GM23338 (cell line): Measurements from ENCODE around the gene SUCLG2. TPM values are rescaled to one million over a fixed set of nuclear protein-coding genes. Genes with fewer than 3 reads are reported as not detected.

Experiments
- ATAC-seq: fragments of 200-7000 bp; cut with Tn5 transposase; 3 replicates; pipeline ENCODE4 v1.9.1; 2020
- DNase-seq: peaks from one replicate; pipeline ENCODE4 v3.0.0-alpha.2; 2015; ENCODE audit warnings: low spot score
- H2AFZ ChIP-seq: fragments of 200-600 bp; sonication (generic); 2 replicates; pipeline ENCODE4 v1.8.0; 2016; ENCODE audit warnings: antibody characterized with exemption, mild to moderate bottlenecking, moderate library complexity
- H3F3A ChIP-seq: fragments of 200-600 bp; sonication (generic); replicated peaks from 2 replicates; pipeline ENCODE4 v1.8.0; 2017; ENCODE audit warnings: antibody characterized with exemption, mixed run types, low read depth
- H3K27ac ChIP-seq: fragments of 200-600 bp; sonication (generic); 2 replicates; pipeline ENCODE4 v1.6.1; 2016; ENCODE audit warnings: low read depth
- H3K27me3 ChIP-seq: fragments of 200-600 bp; sonication (generic); 2 replicates; pipeline ENCODE4 v1.8.0; 2016; ENCODE audit warnings: mild to moderate bottlenecking, mixed run types, moderate library complexity; ENCODE audit not compliant: insufficient read depth
- H3K36me3 ChIP-seq: fragments of 200-600 bp; sonication (generic); 2 replicates; pipeline ENCODE4 v1.8.0; 2016; ENCODE audit warnings: mild to moderate bottlenecking; ENCODE audit not compliant: insufficient read depth
- H3K4me1 ChIP-seq: fragments of 200-600 bp; sonication (generic); 2 replicates; pipeline ENCODE4 v1.8.0; 2016; ENCODE audit warnings: mild to moderate bottlenecking, moderate library complexity; ENCODE audit not compliant: insufficient read depth
- H3K4me2 ChIP-seq: fragments of 200-600 bp; sonication (generic); 2 replicates; pipeline ENCODE4 v1.7.1; 2017; ENCODE audit warnings: mixed run types
- H3K4me3 ChIP-seq: fragments of 200-600 bp; sonication (generic); 2 replicates; pipeline ENCODE4 v1.6.1; 2016; ENCODE audit warnings: mixed run types
- H3K79me2 ChIP-seq: fragments of 200-600 bp; sonication (generic); replicated peaks from 2 replicates; pipeline ENCODE4 v1.8.0; 2017; ENCODE audit warnings: mild to moderate bottlenecking; ENCODE audit not compliant: insufficient read depth
- H3K9me2 ChIP-seq: fragments of 200-600 bp; sonication (generic); 2 replicates; pipeline ENCODE4 v1.8.0; 2017; ENCODE audit not compliant: insufficient read depth
- H4K20me1 ChIP-seq: fragments of 200-600 bp; sonication (generic); replicated peaks from 2 replicates; pipeline ENCODE4 v1.8.0; 2017; ENCODE audit warnings: mild to moderate bottlenecking; ENCODE audit not compliant: insufficient read depth
- H3K27ac Mint-ChIP-seq: 2 replicates; pipeline ENCODE4 v1.8.0; 2020; ENCODE audit warnings: inconsistent platforms, mild to moderate bottlenecking, moderate library complexity, mixed read lengths
- H3K27me3 Mint-ChIP-seq: 3 replicates; pipeline ENCODE4 v1.8.0; 2022; ENCODE audit warnings: low read depth, mild to moderate bottlenecking, moderate library complexity, mixed read lengths, inconsistent platforms; ENCODE audit not compliant: insufficient read depth, poor library complexity
- H3K36me3 Mint-ChIP-seq: 3 replicates; pipeline ENCODE4 v1.8.0; 2021; ENCODE audit warnings: low read depth, mild to moderate bottlenecking, inconsistent platforms, moderate library complexity, mixed read lengths
- H3K4me1 Mint-ChIP-seq: 3 replicates; pipeline ENCODE4 v1.8.0; 2020; ENCODE audit warnings: mild to moderate bottlenecking, inconsistent platforms, mixed read lengths
- H3K4me3 Mint-ChIP-seq: 3 replicates; pipeline ENCODE4 v1.8.0; 2021; ENCODE audit warnings: moderate library complexity, mild to moderate bottlenecking, inconsistent platforms, mixed read lengths
- H3K9me3 Mint-ChIP-seq: 3 replicates; pipeline ENCODE4 v1.8.0; 2020; ENCODE audit warnings: moderate library complexity, mild to moderate bottlenecking, inconsistent platforms, mixed read lengths
- CREB1 ChIP-seq: fragments of 250-450 bp; sonication (Bioruptor Pico); IDR thresholded peaks from 2 replicates; pipeline ENCODE4 v1.5.0; 2020; ENCODE audit warnings: low read depth, mild to moderate bottlenecking, moderate library complexity
- CTCF ChIP-seq, 2 experiments: fragments of 200-600 bp in 1 of 2; sonication (generic) in 1 of 2; conservative IDR thresholded peaks; 2 replicates each; pipeline versions ENCODE4 v1.5.1 to v1.6.1; 2016 to 2017; ENCODE audit warnings: antibody characterized with exemption in 2 of 2, low read depth in 2 of 2, mild to moderate bottlenecking in 2 of 2, moderate library complexity in 1 of 2
- ETS1 ChIP-seq: IDR thresholded peaks from 2 replicates; pipeline ENCODE4 v1.6.1; 2016; ENCODE audit warnings: antibody characterized with exemption
- EZH2 ChIP-seq: fragments of 200-600 bp; sonication (generic); IDR thresholded peaks from one replicate; pipeline ENCODE4 v1.8.0; 2017; ENCODE audit warnings: antibody characterized with exemption, mild to moderate bottlenecking, low read depth; ENCODE audit not compliant: unreplicated experiment
- EZH2phosphoT487 ChIP-seq: fragments of 200-600 bp; sonication (generic); IDR thresholded peaks from one replicate; pipeline ENCODE4 v1.8.1; 2018; ENCODE audit warnings: antibody characterized with exemption; ENCODE audit not compliant: unreplicated experiment
- JUNB ChIP-seq: IDR thresholded peaks from one replicate; pipeline ENCODE4 v1.6.1; 2016; ENCODE audit warnings: antibody characterized with exemption; ENCODE audit not compliant: unreplicated experiment
- NANOG ChIP-seq: IDR thresholded peaks from 2 replicates; pipeline ENCODE4 v1.6.1; 2016; ENCODE audit warnings: antibody characterized with exemption, borderline replicate concordance
- POLR2AphosphoS5 ChIP-seq: IDR thresholded peaks from 2 replicates; pipeline ENCODE4 v1.6.1; 2016; ENCODE audit warnings: antibody characterized with exemption, low read depth
- REST ChIP-seq: IDR thresholded peaks from one replicate; pipeline ENCODE4 v1.6.1; 2018; ENCODE audit warnings: antibody characterized with exemption; ENCODE audit not compliant: unreplicated experiment
- STAT1 ChIP-seq: IDR thresholded peaks from one replicate; pipeline ENCODE4 v1.6.1; 2016; ENCODE audit warnings: antibody characterized with exemption; ENCODE audit not compliant: unreplicated experiment
- ZNF114 ChIP-seq: fragments of 250-450 bp; sonication (Bioruptor Pico); IDR thresholded peaks from 2 replicates; pipeline ENCODE4 v1.5.0; 2020; ENCODE audit warnings: mild to moderate bottlenecking, moderate library complexity
- ZNF331 ChIP-seq: fragments of 250-450 bp; sonication (Bioruptor Pico); IDR thresholded peaks from 2 replicates; pipeline ENCODE4 v1.5.0; 2020; ENCODE audit warnings: low read depth, mild to moderate bottlenecking, moderate library complexity
- ZNF462 ChIP-seq: fragments of 250-450 bp; sonication (Bioruptor Pico); IDR thresholded peaks from 2 replicates; pipeline ENCODE4 v1.5.0; 2020; ENCODE audit warnings: mild to moderate bottlenecking, moderate library complexity
- polyA plus RNA-seq: library from polyadenylated mRNA; unstranded; fragments of >200 nt; fragmentation: Nextera tagmentation; extraction: Ambion mirVana; gene quantifications from 2 replicates; pipeline ENCODE4 v1.2.1, GENCODE V29; 2016
- total RNA-seq: library from RNA; depleted of rRNA; stranded (reverse); fragments of >200 nt; shearing (Covaris generic); gene quantifications from 2 replicates; pipeline ENCODE4 v1.2.3, GENCODE V29; 2014

The SUCLG2 gene
- total and polyA plus RNA-seq, 2 experiments from 2014 or later, result 29.3 to 39.0 TPM

- H3K4me1 Mint-ChIP-seq, result peaks cover 29% of the 10 kb centered on the region
- no peaks in the 10 kb centered on the region for H3K36me3 ChIP-seq
- H3K27ac Mint-ChIP-seq, result no peak overlapping the region
- H3K36me3 Mint-ChIP-seq, result 0 out of 3 replicates have a peak, but pooled peaks cover 3% of the 10 kb centered on the region
- H3K4me2 ChIP-seq, result no peak overlapping the region
- no peaks in the 10 kb centered on the region for H3K9me3 Mint-ChIP-seq
- no peaks in the 10 kb centered on the region for H4K20me1 ChIP-seq
- DNase-seq (no peak), ATAC-seq (no peak)
- H3K4me3 ChIP-seq, result no peak overlapping the region
- no peak overlapping the region for H3K4me3 Mint-ChIP-seq
- no peak overlapping the region for H2AFZ ChIP-seq
- no peaks in the 10 kb centered on the region for H3K9me2 ChIP-seq
- H3K4me1 ChIP-seq, result peaks cover 10% of the 10 kb centered on the region
- H3K79me2 ChIP-seq, result 0 out of 2 replicates have a peak, but pooled peaks cover 3% of the 10 kb centered on the region
- H3F3A ChIP-seq, result no peaks in the 10 kb centered on the region
- peaks cover 2% of the 10 kb centered on the region for H3K27me3 Mint-ChIP-seq
- TF ChIP-seq ZNF114 (no peak), JUNB (no peak), CREB1 (CRISPR knock-in tag) (no peak), CTCF (conservative IDR thresholded peaks at IDR 0.05; ENCODE audit: low read depth in 2 of 2) (no peak), ZNF462 (no peak), ZNF331 (CRISPR knock-in tag) (no peak), STAT1 (no peak), NANOG (no peak), POLR2AphosphoS5 (no peak), EZH2 (no peak), REST (no peak), ETS1 (no peak), EZH2phosphoT487 (no peak)
- no peaks in the 10 kb centered on the region for H3K27me3 ChIP-seq
- H3K27ac ChIP-seq, result no peak overlapping the region
These were observed 36.9 kb downstream of the SUCLG2 start for GRCh38 chr3:67617518-67617917.
